ENCODE measurements around the gene GPR17.

The GPR17 gene

DNA sequence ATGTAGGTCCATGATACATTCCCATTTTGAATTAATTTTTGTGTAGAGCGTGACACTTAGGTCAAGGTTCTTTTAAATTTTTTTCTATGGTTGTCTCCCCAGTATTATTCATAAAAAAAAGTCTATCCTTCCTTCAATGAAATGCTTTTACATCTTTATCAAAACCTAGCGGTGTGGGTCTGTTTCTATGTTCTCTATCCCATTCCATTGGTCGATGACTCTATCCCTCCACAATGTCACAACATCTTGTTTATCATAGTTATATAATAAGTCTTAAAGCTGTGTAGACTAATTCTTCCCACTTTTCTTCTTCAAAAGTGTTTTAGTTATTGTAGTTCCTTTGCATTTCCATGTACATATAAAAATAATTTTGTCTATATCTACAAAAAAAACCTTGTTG lies 47.2 kb upstream of the GPR17 start:
- H3K36me3 ChIP-seq = peaks cover 8% of the 10 kb centered on the region
- no peaks in the 10 kb centered on the region for H3K27me3 ChIP-seq
- no peak overlapping the region for H3K27ac ChIP-seq
- no peak overlapping the region for H3K4me3 ChIP-seq (ENCODE audit: low read depth in 1 of 2, low read length in 1 of 2)
- TF ChIP-seq, protein P1, sequence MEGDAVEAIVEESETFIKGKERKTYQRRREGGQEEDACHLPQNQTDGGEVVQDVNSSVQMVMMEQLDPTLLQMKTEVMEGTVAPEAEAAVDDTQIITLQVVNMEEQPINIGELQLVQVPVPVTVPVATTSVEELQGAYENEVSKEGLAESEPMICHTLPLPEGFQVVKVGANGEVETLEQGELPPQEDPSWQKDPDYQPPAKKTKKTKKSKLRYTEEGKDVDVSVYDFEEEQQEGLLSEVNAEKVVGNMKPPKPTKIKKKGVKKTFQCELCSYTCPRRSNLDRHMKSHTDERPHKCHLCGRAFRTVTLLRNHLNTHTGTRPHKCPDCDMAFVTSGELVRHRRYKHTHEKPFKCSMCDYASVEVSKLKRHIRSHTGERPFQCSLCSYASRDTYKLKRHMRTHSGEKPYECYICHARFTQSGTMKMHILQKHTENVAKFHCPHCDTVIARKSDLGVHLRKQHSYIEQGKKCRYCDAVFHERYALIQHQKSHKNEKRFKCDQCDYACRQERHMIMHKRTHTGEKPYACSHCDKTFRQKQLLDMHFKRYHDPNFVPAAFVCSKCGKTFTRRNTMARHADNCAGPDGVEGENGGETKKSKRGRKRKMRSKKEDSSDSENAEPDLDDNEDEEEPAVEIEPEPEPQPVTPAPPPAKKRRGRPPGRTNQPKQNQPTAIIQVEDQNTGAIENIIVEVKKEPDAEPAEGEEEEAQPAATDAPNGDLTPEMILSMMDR (IDR thresholded peaks at IDR 0.05) = no peak
- no peaks in the 10 kb centered on the region for H3K4me1 ChIP-seq (ENCODE audit: control insufficient read depth in 1 of 2, insufficient read depth in 1 of 2, low read depth in 1 of 2, low read length in 1 of 2)
- H3K9me3 ChIP-seq = no peaks in the 10 kb centered on the region

DNA sequence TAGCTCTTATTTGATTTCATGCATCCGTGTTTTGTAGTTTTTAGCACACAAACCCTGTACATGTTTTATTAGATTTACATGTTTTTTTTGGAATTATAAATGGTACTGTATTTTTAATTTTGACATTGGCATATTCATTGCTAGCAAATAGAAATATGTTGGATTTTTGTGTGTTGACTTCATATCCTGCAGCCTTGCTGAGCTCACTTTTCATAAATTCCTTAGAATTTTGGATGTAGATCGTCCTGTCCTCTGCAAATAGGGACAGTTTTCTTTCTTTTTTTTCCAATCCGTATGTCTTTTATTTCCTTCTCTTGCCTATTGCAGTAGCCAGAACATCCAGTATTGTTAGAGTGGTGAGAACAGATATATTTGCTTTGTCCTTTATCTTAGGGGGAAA lies 46.7 kb upstream of the GPR17 start:
- Histone ChIP-seq H3K27me3 (no peaks in the 10 kb centered on the region), H3K36me3 (peaks cover 8% of the 10 kb centered on the region), H3K4me3 (ENCODE audit: low read depth in 1 of 2, low read length in 1 of 2) (no peak overlapping the region), H3K4me1 (ENCODE audit: control insufficient read depth in 1 of 2, insufficient read depth in 1 of 2, low read depth in 1 of 2, low read length in 1 of 2) (no peaks in the 10 kb centered on the region), H3K9me3 (no peaks in the 10 kb centered on the region), H3K27ac (no peak overlapping the region)
- TF ChIP-seq, protein P1 (IDR thresholded peaks at IDR 0.05) = no peak

DNA sequence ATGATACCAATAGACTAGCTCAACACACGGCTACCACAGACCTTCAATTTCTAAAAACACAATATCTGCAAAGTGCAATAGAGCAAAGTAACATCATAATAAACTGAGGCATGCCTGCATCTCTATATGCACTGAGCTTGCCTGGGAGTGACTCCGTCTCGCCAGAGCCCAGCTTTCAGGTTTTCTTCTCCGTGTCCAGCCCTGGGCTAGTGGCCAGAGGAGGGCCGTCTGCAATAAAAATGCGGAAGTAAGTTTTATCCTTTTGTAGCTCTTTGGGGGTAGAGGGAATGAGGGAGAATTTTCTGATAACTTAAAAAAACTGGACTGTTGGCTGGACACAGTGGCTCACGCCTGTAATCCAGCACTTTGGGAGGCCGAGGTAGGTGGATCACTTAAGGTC lies 41.0 kb upstream of the GPR17 start:
- Histone ChIP-seq H3K4me1 (ENCODE audit: control insufficient read depth in 1 of 2, insufficient read depth in 1 of 2, low read depth in 1 of 2, low read length in 1 of 2) (no peaks in the 10 kb centered on the region), H3K27ac (no peak overlapping the region), H3K4me3 (ENCODE audit: low read depth in 1 of 2, low read length in 1 of 2) (no peak overlapping the region), H3K9me3 (no peaks in the 10 kb centered on the region), H3K27me3 (no peaks in the 10 kb centered on the region), H3K36me3 (peaks cover 17% of the 10 kb centered on the region)
- TF ChIP-seq, protein P1 (IDR thresholded peaks at IDR 0.05) = no peak

DNA sequence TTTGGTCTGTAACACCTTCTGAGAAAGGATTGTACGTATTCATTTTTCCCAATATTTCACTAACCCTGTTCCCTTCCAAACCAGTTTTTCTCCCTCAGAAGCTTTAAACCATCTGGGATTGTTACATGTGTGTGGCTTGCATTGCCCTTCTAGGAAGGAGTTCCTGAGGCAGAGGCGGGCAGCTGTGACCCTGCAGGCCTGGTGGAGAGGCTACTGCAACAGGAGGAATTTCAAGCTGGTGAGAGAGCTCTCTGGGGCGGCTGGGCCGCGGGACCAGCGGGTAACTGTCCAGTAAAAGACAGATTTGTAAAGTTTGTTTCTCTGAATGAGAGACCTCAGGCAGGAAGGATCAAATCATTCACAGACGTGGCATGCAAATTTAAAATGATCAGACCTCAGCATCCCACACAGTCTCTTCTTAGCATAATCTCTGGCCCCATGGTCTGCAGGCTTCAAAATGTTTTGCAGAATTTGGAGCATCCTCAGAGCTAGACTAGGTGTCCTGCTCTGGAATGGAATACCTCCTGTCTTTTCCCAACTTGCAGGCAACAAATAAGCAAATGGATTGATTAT lies 40.2 kb upstream of the GPR17 start:
- H3K4me1 ChIP-seq (ENCODE audit: control insufficient read depth in 1 of 2, insufficient read depth in 1 of 2, low read depth in 1 of 2, low read length in 1 of 2) = no peaks in the 10 kb centered on the region
- H3K36me3 ChIP-seq = peaks cover 22% of the 10 kb centered on the region
- TF ChIP-seq, protein P1 (IDR thresholded peaks at IDR 0.05) = no peak
- H3K9me3 ChIP-seq = no peaks in the 10 kb centered on the region
- H3K27me3 ChIP-seq = no peaks in the 10 kb centered on the region
- H3K27ac ChIP-seq = no peak overlapping the region
- no peak overlapping the region for H3K4me3 ChIP-seq (ENCODE audit: low read depth in 1 of 2, low read length in 1 of 2)

DNA sequence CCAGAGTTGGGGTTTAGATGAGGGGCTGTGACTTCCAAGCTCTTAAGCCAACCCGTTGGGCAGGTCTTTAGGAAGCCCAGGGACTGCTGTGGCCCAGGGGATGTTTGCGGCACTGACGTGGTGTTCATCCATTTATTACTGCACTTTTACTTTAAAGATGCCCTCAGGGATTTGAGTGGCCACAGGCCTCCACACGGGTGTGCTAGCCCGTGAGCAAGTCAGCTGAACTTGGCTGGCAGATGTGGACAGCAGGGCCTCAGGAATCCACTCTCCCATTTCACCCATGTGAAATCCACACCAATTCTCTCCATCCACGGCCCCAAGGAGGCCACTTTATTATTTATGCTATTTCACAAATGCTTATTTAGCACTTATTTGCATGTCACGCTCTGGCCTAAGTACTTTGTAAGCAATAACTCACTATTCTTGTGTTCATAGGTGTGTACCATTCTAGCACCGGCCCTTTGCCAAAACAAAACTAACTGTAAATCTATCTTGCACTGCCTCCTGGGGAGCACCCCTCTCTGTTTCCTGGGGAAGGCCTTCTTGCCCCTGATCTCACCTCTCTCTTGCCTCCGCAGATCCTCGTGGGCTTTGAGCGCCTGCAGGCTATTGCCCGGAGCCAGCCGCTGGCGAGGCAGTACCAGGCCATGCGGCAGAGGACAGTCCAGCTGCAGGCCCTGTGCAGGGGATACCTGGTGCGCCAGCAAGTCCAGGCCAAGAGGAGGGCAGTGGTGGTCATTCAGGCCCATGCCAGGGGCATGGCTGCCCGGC lies 39.1 kb upstream of the GPR17 start:
- Histone ChIP-seq H3K27ac (no peak overlapping the region), H3K9me3 (no peaks in the 10 kb centered on the region), H3K4me1 (ENCODE audit: control insufficient read depth in 1 of 2, insufficient read depth in 1 of 2, low read depth in 1 of 2, low read length in 1 of 2) (no peaks in the 10 kb centered on the region), H3K36me3 (peaks cover 22% of the 10 kb centered on the region), H3K4me3 (ENCODE audit: low read depth in 1 of 2, low read length in 1 of 2) (no peak overlapping the region), H3K27me3 (no peaks in the 10 kb centered on the region)
- TF ChIP-seq, protein P1 (IDR thresholded peaks at IDR 0.05) = no peak
